Measurements from ENCODE around the gene CACNA1B. TPM values are rescaled to one million over a fixed set of nuclear protein-coding genes. Genes with fewer than 3 reads are reported as not detected.

CACNA1B gene
- total RNA-seq, 1 experiment from 2014 or later: 7.8 TPM

GRCh38 chr9:138094028-138094427 is 216.4 kb downstream of the CACNA1B start:
- Histone ChIP-seq H3K27ac (ENCODE audit: insufficient read length, low read depth, low read length) (no peak overlapping the region), H3K23me2 (ENCODE audit: insufficient read length, low read depth, low read length, poor library complexity, severe bottlenecking) (no peaks in the 10 kb centered on the region), H3K23ac (ENCODE audit: insufficient read length, low read depth, low read length) (no peak overlapping the region), H4K91ac (ENCODE audit: insufficient read length, low read depth, low read length) (no peak overlapping the region), H3K4me1 (ENCODE audit: insufficient read depth, low read length) (no peaks in the 10 kb centered on the region), H3K4ac (ENCODE audit: low read depth, low read length) (no peak overlapping the region), H3T11ph (ENCODE audit: low read length) (no peak overlapping the region), H2BK20ac (ENCODE audit: low read depth, low read length, poor library complexity, severe bottlenecking) (no peak overlapping the region), H3K9ac (ENCODE audit: extremely low read depth, insufficient read length, low read length) (no peak overlapping the region), H3K4me2 (ENCODE audit: insufficient read depth, insufficient read length, low read length) (no peak overlapping the region), H2BK120ac (ENCODE audit: low read depth, low read length, poor library complexity, severe bottlenecking) (no peak overlapping the region), H2BK15ac (ENCODE audit: low read depth, low read length) (no peak overlapping the region), H2AFZ (ENCODE audit: low read length) (no peak overlapping the region), H2BK12ac (ENCODE audit: insufficient read length, low read depth, low read length) (no peak overlapping the region), H3K56ac (ENCODE audit: insufficient read length, low read depth, low read length) (no peak overlapping the region), H4K5ac (ENCODE audit: insufficient read length, low read depth, low read length) (no peak overlapping the region), H3K9me3 (ENCODE audit: control insufficient read depth, low read depth, low read length) (no peaks in the 10 kb centered on the region), H2BK5ac (ENCODE audit: insufficient read length, low read length) (no peak overlapping the region), H3K79me1 (ENCODE audit: insufficient read depth, low read depth, low read length, poor library complexity, severe bottlenecking) (no peaks in the 10 kb centered on the region), H3K79me2 (ENCODE audit: insufficient read depth, low read length) (no peaks in the 10 kb centered on the region), H4K8ac (replicated peaks; ENCODE audit: insufficient read length, low read depth, low read length) (no peak overlapping the region), H4K20me1 (ENCODE audit: control insufficient read depth, insufficient read depth, insufficient read length) (no peaks in the 10 kb centered on the region), H3K14ac (ENCODE audit: insufficient read depth, low read length) (no peak overlapping the region), H3K27me3 (ENCODE audit: insufficient read depth, low read length) (no peaks in the 10 kb centered on the region), H2AK5ac (ENCODE audit: insufficient read length, low read length) (no peak overlapping the region), H3K18ac (ENCODE audit: insufficient read length, low read depth, low read length) (no peak overlapping the region)
- no CpG with 5 or more reads among the region's 5 CpGs for WGBS (ENCODE audit: extremely low coverage, insufficient read length, low lambda C conversion rate)
- no peaks in the 10 kb centered on the region for H3K27me3 Mint-ChIP-seq (ENCODE audit: low read depth)
- H3K9me3 Mint-ChIP-seq: peaks cover 50 to 59% of the 10 kb centered on the region in 2 experiments
- H3K4me1 Mint-ChIP-seq: peaks cover 0 to 2% of the 10 kb centered on the region in 2 experiments; a peak in 1 of 4 replicates
- DNase-seq: no peak
- no peak for TF ChIP-seq CTCF (conservative IDR thresholded peaks at IDR 0.05)
- H3K36me3 Mint-ChIP-seq (ENCODE audit: insufficient read depth in 1 of 3, low read depth in 3 of 3): peaks cover 35 to 62% (median 57%) of the 10 kb centered on the region in 3 experiments
- no peak overlapping the region for H3K4me3 Mint-ChIP-seq
- H3K27ac Mint-ChIP-seq: no peak overlapping the region
